ENCODE data around the gene NIM1K.
"Not testable (repeated sequence)": the region's sequence is repeated elsewhere in the genome, so short reads cannot be mapped to it uniquely, and the experiment has no call there.

Gene NIM1K

DNA sequence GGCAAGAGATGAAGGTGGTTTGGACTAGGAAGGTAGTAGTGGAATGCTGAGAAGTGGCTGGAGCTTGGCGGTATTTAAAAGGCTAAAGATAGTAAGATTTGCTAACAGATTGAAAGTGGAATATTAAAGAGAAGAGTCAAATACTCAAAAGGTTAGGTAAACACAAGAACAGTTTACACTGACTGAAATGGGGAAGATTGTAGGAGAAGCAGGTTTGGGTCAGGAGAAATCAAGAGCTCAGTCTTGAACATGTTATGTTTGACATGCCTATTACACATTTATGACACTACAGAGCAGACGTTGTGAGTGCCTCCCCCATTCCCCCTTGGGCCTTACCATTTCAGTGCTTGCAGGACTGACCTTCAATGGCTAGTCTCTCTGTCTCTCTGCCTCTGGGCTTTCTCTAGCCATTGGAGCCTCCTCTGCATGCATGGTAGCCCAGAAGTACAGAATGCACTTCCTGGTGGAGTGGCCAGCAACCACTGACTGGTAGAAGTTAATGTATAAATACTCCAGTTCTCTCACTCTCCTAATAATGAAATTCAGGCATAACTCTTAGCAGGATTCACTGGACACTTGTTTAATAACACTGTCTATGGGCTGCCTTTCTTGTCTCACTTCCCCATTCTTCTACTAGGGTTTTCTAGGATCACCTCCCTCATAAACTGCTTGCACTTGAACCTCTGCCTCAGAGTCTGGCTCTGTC is 64.4 kb downstream of the NIM1K start:
- no peak for TF ChIP-seq CTCF (IDR thresholded peaks at IDR 0.05; ENCODE audit: low read depth, low read length, missing control alignments)
- H3K27me3 ChIP-seq (replicated peaks), result no peaks in the 10 kb centered on the region
- no peak for DNase-seq
- no peaks in the 10 kb centered on the region for H3K36me3 ChIP-seq (replicated peaks)
- in situ Hi-C loops (cut with HindIII; ENCODE audit: low pct_ligation_motif_present, low sequenced_read_pairs), result no loop called here
- no peak overlapping the region for H3K27ac ChIP-seq
- H3K4me3 ChIP-seq (ENCODE audit: low read depth, low read length), result no peak overlapping the region

DNA sequence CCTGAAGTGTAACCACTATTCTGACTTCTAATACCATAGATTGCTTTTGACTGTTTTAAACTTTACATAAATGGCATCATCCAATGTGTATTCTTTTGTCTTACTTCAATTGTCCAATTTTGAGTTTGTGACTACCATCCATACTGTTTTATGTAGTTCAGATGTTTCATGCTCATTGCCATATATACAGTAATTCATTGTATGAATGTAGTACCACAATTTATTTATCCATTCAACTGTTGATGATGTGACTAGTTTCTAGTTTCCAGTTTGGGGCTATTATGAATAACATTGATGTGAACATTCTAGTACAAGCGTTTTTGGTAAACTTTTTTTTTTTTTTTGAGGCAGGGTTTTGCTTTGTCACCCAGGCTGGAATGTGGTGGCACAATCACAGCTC is 66.1 kb downstream of the NIM1K start:
- DNase-seq, result no peak
- no peaks in the 10 kb centered on the region for H3K36me3 ChIP-seq (replicated peaks)
- no peaks in the 10 kb centered on the region for H3K27me3 ChIP-seq (replicated peaks)
- in situ Hi-C loops (cut with HindIII; ENCODE audit: low pct_ligation_motif_present, low sequenced_read_pairs), result no loop called here
- TF ChIP-seq CTCF (IDR thresholded peaks at IDR 0.05; ENCODE audit: low read depth, low read length, missing control alignments), result no peak
- H3K4me3 ChIP-seq (ENCODE audit: low read depth, low read length), result no peak overlapping the region
- no peak overlapping the region for H3K27ac ChIP-seq

- DNase-seq; in situ Hi-C loops (cut with HindIII; ENCODE audit: low pct_ligation_motif_present, low sequenced_read_pairs); H3K36me3 ChIP-seq (replicated peaks); H3K27ac ChIP-seq; H3K4me3 ChIP-seq (ENCODE audit: low read depth, low read length); H3K27me3 ChIP-seq (replicated peaks): not testable (repeated sequence)
These were observed 70.2 kb downstream of the NIM1K start for GRCh38 chr5:43262269-43262668.

DNA sequence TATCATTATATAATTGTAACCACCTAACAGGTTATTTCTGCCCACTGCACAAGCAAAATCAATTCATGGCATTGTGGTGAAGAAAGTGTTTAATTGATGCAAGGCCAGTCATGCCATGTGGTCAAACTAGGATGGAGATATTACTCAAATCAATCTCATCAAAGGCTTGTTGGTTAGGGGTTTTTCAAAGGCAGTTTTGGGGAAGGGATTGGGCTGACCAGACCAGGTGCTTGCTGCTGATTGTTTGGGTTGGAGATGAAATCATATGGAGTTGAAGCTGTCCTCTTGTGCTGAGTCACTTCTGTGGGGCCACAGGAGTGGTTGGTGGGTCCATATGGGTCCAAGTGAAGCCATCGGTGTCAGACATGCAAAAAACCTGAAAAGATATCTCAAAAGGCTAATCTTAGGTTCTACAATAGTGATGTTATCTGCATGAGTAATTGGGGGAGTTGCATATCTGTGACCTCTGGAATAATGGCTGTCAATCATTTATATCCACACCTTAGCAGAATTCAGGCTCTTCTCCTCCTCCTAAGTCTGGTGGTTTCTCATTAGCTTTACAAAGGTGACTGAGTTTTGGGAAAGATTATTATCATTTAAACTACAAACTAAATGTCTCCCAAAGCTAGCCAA is 76.3 kb downstream of the NIM1K start:
- no peak for DNase-seq
- Histone ChIP-seq H3K27ac (no peak overlapping the region), H3K27me3 (replicated peaks) (no peaks in the 10 kb centered on the region), H3K4me3 (ENCODE audit: low read depth, low read length) (no peak overlapping the region), H3K36me3 (replicated peaks) (no peaks in the 10 kb centered on the region)
- no peak for TF ChIP-seq CTCF (IDR thresholded peaks at IDR 0.05; ENCODE audit: low read depth, low read length, missing control alignments)
- in situ Hi-C loops (cut with HindIII; ENCODE audit: low pct_ligation_motif_present, low sequenced_read_pairs), result no loop called here

DNA sequence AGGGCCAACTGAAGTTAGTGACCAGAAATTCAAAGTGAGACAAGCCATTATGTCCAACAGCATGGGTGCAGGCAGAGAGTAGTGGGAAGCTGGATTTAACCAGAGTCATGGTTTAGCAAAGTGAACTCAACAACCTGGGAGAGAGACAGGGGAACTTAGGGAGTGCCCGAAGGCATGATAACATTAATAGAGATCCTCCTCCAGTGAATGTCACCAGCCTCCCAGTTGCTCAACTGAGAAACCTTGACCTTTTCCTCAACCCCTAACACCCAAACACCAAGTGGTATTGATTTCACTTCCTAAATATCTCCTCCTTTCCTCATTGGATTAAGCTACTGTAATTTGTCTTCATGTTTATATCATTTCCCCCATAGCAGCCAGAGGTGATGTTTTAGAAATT is 78.6 kb downstream of the NIM1K start:
- in situ Hi-C loops (cut with HindIII; ENCODE audit: low pct_ligation_motif_present, low sequenced_read_pairs), result no loop called here
- no peaks in the 10 kb centered on the region for H3K36me3 ChIP-seq (replicated peaks)
- H3K27me3 ChIP-seq (replicated peaks), result no peaks in the 10 kb centered on the region
- no peak overlapping the region for H3K4me3 ChIP-seq (ENCODE audit: low read depth, low read length)
- DNase-seq, result no peak
- H3K27ac ChIP-seq, result no peak overlapping the region
- TF ChIP-seq CTCF (IDR thresholded peaks at IDR 0.05; ENCODE audit: low read depth, low read length, missing control alignments), result no peak

DNA sequence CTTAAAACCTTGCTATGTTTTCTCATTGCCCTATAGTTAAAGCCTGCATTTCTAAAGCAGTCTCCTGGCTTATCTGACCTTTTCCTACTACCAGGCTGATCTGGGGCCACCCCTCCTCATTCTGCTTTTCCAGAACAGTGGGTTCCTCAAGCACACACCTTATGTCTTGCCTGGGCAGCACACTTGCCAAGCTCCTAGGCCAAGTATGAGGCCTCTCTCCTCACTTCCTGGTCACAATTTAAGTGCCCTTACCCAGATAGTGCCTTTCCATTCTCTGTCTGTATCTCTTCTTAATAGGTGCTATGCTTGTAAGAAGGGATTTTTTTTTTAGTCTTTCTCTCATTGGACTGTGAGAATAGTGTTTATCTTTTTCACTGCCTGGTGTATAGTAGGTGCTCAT is 81.5 kb downstream of the NIM1K start:
- Histone ChIP-seq H3K27ac (no peak overlapping the region), H3K27me3 (replicated peaks) (no peaks in the 10 kb centered on the region), H3K4me3 (ENCODE audit: low read depth, low read length) (no peak overlapping the region), H3K36me3 (replicated peaks) (no peaks in the 10 kb centered on the region)
- no peak for TF ChIP-seq CTCF (IDR thresholded peaks at IDR 0.05; ENCODE audit: low read depth, low read length, missing control alignments)
- no peak for DNase-seq
- in situ Hi-C loops (cut with HindIII; ENCODE audit: low pct_ligation_motif_present, low sequenced_read_pairs), result no loop called here
